PC-3 (cell line): ENCODE measurements around the gene SLC25A6. TPM values are rescaled to one million over a fixed set of nuclear protein-coding genes. Genes with fewer than 3 reads are reported as not detected.

Experiments
- ATAC-seq: fragments of 200-7000 bp; cut with Tn5 transposase; 2 replicates; pipeline ENCODE4 v1.9.1; 2020; ENCODE audit warnings: mild to moderate bottlenecking, moderate library complexity
- BruUV-seq: library from RNA; stranded (reverse); fragments of 400-500 nt; replicated peaks from 2 replicates; lab custom pipeline; 2021; lab: Mats Ljungman, UMichigan
- CTCF ChIA-PET: fragments of 300-600 bp; sonication (Branson Sonifier 250); formaldehyde crosslinking; loops from one replicate; lab custom pipeline; 2022; ENCODE audit warnings: antibody characterized with exemption; lab: Charles Lee
- POLR2A ChIA-PET: fragments of 300-600 bp; sonication (Branson Sonifier 250); formaldehyde crosslinking; loops from one replicate; lab custom pipeline; 2022; ENCODE audit warnings: antibody characterized with exemption; ENCODE audit not compliant: unreplicated experiment; lab: Charles Lee
- DNase-seq: peaks from one replicate; pipeline ENCODE4 v3.0.0-alpha.2; 2015
- H2AFZ ChIP-seq: fragments of 300-600 bp; sonication (generic); 2 replicates; pipeline ENCODE4 v1.6.0; 2016; ENCODE audit warnings: antibody characterized with exemption, low read length
- H3F3A ChIP-seq: fragments of 300-600 bp; sonication (generic); one replicate; pipeline ENCODE4 v1.6.0; 2017; ENCODE audit warnings: antibody characterized with exemption, low read length, control low read depth, mild to moderate bottlenecking; ENCODE audit not compliant: unreplicated experiment
- H3K27ac ChIP-seq: fragments of 300-600 bp; sonication (generic); 2 replicates; pipeline ENCODE4 v1.5.1; 2016; ENCODE audit warnings: mild to moderate bottlenecking, low read length
- H3K27me3 ChIP-seq: fragments of 300-600 bp; sonication (generic); 2 replicates; pipeline ENCODE4 v1.6.1; 2016; ENCODE audit warnings: low read length, mixed read lengths
- H3K36me3 ChIP-seq: fragments of 300-600 bp; sonication (generic); 2 replicates; pipeline ENCODE4 v1.6.1; 2016; ENCODE audit warnings: low read depth, mixed run types, low read length, mixed read lengths
- H3K4me1 ChIP-seq: fragments of 300-600 bp; sonication (generic); 2 replicates; pipeline ENCODE4 v1.5.1; 2016; ENCODE audit warnings: low read length; ENCODE audit not compliant: insufficient read depth
- H3K4me2 ChIP-seq: fragments of 300-600 bp; sonication (generic); 2 replicates; pipeline ENCODE4 v1.6.0; 2016; ENCODE audit warnings: low read length
- H3K4me3 ChIP-seq: fragments of 300-600 bp; sonication (generic); 2 replicates; pipeline ENCODE4 v1.5.1; 2016; ENCODE audit warnings: mild to moderate bottlenecking, low read length, mixed read lengths
- H3K79me2 ChIP-seq: fragments of 300-600 bp; sonication (generic); 2 replicates; pipeline ENCODE4 v1.6.1; 2017; ENCODE audit warnings: low read length, mixed read lengths
- H3K9ac ChIP-seq: fragments of 300-600 bp; sonication (generic); 2 replicates; pipeline ENCODE4 v1.6.0; 2016; ENCODE audit warnings: mild to moderate bottlenecking, low read length
- H3K9me2 ChIP-seq: fragments of 300-600 bp; sonication (generic); replicated peaks from 2 replicates; pipeline ENCODE4 v1.6.1; 2016; ENCODE audit warnings: mixed run types, low read length, mixed read lengths
- H3K9me3 ChIP-seq: fragments of 300-600 bp; sonication (generic); 2 replicates; pipeline ENCODE4 v1.6.1; 2016; ENCODE audit warnings: low read length, mixed read lengths
- H4K20me1 ChIP-seq: fragments of 300-600 bp; sonication (generic); 2 replicates; pipeline ENCODE4 v1.6.1; 2016; ENCODE audit warnings: low read length, mixed read lengths
- EZH2 ChIP-seq: fragments of 300-600 bp; sonication (generic); IDR thresholded peaks from one replicate; pipeline ENCODE4 v1.6.1; 2017; ENCODE audit warnings: antibody characterized with exemption, mild to moderate bottlenecking, low read length; ENCODE audit not compliant: unreplicated experiment
- EZH2phosphoT487 ChIP-seq: fragments of 300-600 bp; sonication (generic); IDR thresholded peaks from 2 replicates; pipeline ENCODE4 v1.6.1; 2018; ENCODE audit warnings: mild to moderate bottlenecking, antibody characterized with exemption, low read length, borderline replicate concordance
- intact Hi-C: fragments of 100-400 bp; cut with micrococcal nuclease; formaldehyde crosslinking; loops from 2 replicates; pipeline ENCODE4 v1.9.0; 2023
- total RNA-seq: library from RNA; depleted of rRNA; stranded (reverse); fragments of >200 nt; gene quantifications from 2 replicates; pipeline ENCODE4 v1.2.3, GENCODE V29; 2014
- TF ChIP-seq, protein P1 (sequence below): fragments of 300-600 bp; sonication (generic); conservative IDR thresholded peaks from 2 replicates; pipeline ENCODE4 v1.5.1; 2017; ENCODE audit warnings: antibody characterized with exemption, low read depth, mild to moderate bottlenecking, low read length

The SLC25A6 gene
- total RNA-seq, 1 experiment from 2014 or later: 178 TPM

DNA sequence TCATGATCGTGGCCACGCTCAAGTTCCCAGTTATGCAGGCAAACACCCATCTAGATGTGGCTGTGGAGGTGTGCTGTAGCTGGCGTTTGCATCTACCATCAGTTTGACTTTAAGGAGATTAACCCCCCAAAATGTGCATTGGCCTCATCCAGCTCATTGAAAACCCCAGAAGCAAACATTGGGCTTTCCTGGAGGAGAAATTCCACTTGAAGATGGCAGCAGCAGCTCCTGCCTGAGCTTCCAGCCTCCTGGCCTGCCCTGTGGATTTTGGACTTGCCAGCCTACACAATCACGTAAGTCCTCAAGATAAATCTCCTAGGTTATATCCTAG, 30.2 kb upstream of the SLC25A6 start:
- no TSS peak for BruUV-seq

DNA sequence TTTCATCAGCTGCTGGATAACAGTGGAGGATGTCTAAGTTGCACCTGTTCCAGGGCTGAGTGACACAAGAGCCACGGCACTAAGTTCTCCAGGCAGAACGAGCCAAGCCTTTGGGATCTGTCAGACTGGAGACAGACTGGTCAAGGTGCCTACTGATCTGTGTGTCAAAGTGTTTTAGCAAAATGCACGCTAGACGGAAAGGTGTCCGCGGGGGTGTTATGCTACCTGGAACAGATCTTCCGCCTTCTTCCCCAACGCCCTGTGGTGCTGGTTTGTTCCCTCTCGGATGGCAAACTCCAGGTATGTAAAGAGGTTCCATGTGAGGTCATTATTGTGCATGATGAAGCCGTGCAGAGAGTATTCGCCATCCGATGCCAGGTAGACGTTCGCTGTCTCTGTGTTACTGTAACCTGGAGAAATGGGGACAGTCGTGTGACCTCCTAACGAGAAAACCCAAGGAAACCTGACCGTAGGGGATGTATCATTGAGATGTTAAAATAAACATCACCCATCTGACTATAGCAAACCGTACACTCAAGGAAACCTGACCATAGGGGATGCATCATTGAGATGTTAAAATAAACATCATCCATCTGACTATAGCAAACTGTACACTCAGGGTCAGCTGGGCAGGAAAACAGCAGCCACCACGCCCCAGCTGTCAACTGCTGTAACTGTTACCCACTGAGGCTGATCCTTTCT, 29.7 kb upstream of the SLC25A6 start:
- CTCF ChIA-PET: no interaction called here

More for the DNA sequence above, 30.2 kb upstream of the SLC25A6 start:
- ATAC-seq (no peak), DNase-seq (no peak)
- no peak overlapping the region for H3K9ac ChIP-seq
- no peaks in the 10 kb centered on the region for H3K79me2 ChIP-seq
- no peaks in the 10 kb centered on the region for H3F3A ChIP-seq
- no peak overlapping the region for H3K4me3 ChIP-seq
- H3K36me3 ChIP-seq: peaks cover 8% of the 10 kb centered on the region; the same call in 1 of the 2 replicates
- H3K27ac ChIP-seq: no peak overlapping the region
- TF ChIP-seq EZH2phosphoT487 (no peak), EZH2 (no peak)
- TF ChIP-seq, protein P1, sequence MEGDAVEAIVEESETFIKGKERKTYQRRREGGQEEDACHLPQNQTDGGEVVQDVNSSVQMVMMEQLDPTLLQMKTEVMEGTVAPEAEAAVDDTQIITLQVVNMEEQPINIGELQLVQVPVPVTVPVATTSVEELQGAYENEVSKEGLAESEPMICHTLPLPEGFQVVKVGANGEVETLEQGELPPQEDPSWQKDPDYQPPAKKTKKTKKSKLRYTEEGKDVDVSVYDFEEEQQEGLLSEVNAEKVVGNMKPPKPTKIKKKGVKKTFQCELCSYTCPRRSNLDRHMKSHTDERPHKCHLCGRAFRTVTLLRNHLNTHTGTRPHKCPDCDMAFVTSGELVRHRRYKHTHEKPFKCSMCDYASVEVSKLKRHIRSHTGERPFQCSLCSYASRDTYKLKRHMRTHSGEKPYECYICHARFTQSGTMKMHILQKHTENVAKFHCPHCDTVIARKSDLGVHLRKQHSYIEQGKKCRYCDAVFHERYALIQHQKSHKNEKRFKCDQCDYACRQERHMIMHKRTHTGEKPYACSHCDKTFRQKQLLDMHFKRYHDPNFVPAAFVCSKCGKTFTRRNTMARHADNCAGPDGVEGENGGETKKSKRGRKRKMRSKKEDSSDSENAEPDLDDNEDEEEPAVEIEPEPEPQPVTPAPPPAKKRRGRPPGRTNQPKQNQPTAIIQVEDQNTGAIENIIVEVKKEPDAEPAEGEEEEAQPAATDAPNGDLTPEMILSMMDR: no peak
- ChIA-PET POLR2A (no interaction called here), CTCF (no interaction called here)
- H3K4me2 ChIP-seq: no peak overlapping the region
- no peaks in the 10 kb centered on the region for H3K9me2 ChIP-seq
- H3K27me3 ChIP-seq: no peaks in the 10 kb centered on the region
- intact Hi-C loops: no loop called here
- H2AFZ ChIP-seq: no peak overlapping the region
- peaks cover 8% of the 10 kb centered on the region; the same call in 1 of the 2 replicates for H3K4me1 ChIP-seq
- no peaks in the 10 kb centered on the region for H4K20me1 ChIP-seq
- H3K9me3 ChIP-seq: no peaks in the 10 kb centered on the region

More for the DNA sequence above, 29.7 kb upstream of the SLC25A6 start:
- Histone ChIP-seq H3K36me3 (peaks cover 8% of the 10 kb centered on the region; the same call in 1 of the 2 replicates), H2AFZ (no peak overlapping the region), H4K20me1 (no peaks in the 10 kb centered on the region), H3K9me2 (no peaks in the 10 kb centered on the region), H3K4me2 (no peak overlapping the region), H3K27ac (no peak overlapping the region), H3K27me3 (no peaks in the 10 kb centered on the region), H3K4me1 (peaks cover 8% of the 10 kb centered on the region; the same call in 1 of the 2 replicates), H3K9ac (no peak overlapping the region), H3K79me2 (no peaks in the 10 kb centered on the region), H3F3A (no peaks in the 10 kb centered on the region), H3K4me3 (no peak overlapping the region), H3K9me3 (no peaks in the 10 kb centered on the region)
- ATAC-seq (no peak), DNase-seq (no peak)
- TF ChIP-seq EZH2 (no peak), EZH2phosphoT487 (no peak)
- TF ChIP-seq, protein P1: no peak
- intact Hi-C loops: no loop called here
- no TSS peak for BruUV-seq
- POLR2A ChIA-PET: no interaction called here
